Colon (tissue), 2 donors: ENCODE data around the gene PDE8B.
"Not testable (repeated sequence)": the region's sequence is repeated elsewhere in the genome, so short reads cannot be mapped to it uniquely, and the experiment has no call there.

Experiments used
- FAIRE-seq: peaks from 2 replicates; lab custom pipeline; 2012; peaks lifted over from hg19 to GRCh38; lab: Jason Lieb, UNC
- donor health status: control.
- donor health status: control.

Gene PDE8B

DNA sequence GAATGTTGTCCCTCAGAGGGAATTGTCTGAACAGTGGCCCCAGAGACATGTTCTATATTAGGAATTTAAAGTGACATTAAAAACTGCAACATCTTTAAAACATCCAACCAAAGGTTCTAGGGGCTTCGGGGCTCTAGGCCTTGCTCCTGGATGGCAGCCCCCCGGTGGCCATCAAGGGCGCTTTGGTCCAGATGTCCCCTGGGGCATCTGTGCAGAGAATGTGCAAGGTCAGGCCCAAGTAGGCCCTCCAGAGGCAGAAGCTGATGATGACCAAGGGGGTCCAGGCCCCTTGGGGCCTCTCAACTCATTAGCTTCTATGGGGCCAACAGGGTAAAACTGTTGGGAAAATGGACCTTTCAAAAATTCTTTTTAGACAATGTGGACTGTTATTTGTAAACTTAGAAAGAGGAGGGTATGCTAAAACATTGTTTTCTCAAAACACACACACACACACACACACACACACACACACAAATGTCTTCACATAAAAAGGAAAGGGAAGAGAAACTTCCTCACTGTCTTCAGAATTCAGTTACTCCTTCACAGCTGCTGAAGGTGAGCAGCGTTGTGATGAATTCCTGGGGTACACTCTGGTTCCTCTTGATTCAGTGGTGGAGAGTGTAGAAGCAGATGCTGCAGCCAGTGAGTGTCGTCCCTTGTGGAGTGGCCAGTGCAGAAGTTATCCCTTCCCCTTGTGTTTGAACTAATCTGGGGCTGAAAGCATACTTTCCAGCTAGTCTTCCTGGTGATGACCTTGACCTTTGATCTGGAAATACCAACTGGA is 156.4 kb downstream of the PDE8B start:
- no peak for FAIRE-seq

DNA sequence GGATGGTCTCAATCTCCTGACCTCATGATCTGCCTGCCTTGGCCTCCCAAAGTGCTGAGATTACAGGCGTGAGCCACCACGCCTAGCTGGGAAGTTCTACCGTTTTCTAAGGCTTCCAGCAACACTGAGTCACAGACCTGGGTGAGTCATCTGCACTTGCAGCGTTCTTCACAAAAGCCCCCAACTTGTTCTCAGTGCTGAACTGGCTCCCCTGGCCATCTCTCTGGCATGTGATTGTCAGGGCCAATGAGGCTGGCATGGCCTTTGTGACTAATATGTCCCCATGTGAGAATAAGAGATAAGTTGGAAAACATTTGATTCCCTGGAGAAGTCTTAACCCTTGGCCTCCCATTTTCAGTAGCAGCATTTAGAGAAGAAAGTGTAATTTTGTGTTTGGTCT is 157.3 kb downstream of the PDE8B start:
- no peak for FAIRE-seq

DNA sequence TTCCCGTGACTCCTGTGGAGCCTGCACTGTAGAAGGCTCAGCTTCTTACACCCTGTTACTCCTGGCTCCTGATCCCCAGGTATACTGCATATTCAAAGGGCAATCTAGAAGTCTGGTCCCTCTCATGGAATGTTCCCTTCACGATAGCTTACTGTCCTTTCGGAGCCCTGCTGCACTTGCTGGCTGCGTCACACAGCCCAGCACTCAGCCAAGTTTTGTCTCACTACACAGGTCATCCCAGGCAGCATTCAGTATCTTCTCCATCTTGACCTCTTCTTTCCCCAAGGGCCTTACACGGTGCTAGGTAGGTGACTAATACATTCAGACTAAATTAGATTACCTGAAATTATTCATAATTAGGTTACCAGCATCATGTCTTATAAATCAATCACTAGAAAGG is 157.9 kb downstream of the PDE8B start:
- no peak for FAIRE-seq

DNA sequence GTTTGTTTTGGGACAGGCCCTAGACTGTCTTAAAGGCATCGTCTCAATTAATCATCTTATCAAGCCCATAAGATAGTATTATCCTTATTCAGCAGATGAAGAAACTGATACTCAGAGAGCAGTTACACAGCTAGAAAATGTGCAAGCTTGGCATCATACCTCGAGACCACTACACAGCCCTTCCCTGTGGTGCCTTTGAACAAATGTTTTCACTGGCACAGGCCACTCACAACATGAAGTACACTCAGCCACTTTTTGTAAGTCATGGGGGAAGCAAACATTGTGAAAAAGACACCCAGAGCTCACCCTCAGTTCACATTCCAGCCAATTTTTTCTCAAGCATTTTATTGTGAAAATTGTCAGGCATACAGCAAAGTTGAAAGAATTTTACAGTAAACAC is 159.1 kb downstream of the PDE8B start:
- no peak for FAIRE-seq

DNA sequence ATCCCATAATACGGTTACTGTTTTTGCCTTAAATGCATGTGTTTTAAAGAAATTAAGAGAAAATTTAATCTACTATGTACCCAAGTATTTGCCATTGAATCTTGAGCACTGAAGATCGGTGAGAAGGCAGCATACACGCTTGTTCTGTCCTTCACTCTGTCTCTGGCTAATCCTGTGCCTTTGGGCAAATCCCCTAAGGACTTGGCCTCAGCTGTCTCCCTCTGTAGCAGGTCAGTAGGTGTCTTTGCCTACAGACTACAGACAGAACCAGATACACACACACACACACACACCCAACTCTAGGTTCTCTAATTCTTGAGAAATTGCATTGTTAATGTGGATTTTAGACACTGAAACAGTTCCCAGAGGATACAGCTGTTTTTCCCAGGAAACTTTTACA is 164.2 kb downstream of the PDE8B start:
- no peak for FAIRE-seq

DNA sequence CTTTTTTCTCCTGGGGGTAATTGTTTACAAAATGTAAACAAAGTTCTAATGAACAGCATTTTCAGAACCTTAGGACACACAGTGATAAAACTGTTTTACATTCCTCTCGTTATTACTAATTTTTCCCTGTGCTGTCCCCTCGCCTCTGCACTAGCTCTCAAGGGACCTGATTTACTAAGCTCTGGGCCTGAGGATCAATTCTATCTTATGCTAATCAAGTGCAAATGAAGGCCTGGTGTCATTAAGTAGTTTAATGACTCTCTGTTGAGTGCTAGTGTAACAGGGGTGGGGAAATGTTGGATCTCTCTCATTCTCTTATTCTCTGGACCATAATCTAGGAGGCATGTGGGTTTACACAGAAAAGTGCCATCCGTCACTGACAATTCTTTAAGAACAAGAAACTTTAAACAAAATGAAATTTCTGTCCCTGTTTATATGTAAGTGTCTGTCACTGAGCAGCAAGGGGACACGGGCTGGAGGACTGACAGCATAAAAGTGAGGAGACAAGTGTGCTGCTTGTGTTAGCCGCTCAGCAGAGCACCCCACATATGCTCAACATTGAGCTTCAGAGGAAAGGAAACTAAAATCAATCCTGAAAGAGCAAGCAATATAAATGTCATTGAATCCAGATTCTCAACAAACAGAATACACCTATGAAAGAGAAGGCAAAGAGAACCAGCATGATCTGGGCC is 166.3 kb downstream of the PDE8B start:
- no peak for FAIRE-seq

DNA sequence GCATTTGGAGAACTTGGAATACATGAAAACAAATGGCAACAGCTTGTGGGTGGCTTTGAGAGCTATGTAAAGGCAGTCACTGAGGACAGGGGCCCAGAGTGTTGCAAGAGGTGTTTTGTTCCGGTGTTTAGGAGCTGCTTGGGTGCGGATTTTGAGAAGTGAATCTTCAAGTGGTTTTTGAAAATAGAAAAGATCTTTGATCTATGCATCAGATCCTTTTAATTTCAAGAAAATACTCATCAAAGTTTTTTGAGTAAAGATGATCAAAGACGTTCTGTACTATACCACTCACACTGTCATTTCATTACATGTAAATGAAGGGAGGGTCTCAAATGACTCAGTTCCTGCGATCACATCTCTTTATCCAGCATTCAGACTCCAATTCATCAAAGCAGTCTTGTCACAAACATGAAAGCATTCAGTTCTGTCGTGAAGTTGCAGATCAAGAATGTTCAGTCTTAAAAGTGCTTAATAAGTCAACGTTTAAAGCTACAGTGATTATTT is 169.1 kb downstream of the PDE8B start:
- FAIRE-seq = no peak

DNA sequence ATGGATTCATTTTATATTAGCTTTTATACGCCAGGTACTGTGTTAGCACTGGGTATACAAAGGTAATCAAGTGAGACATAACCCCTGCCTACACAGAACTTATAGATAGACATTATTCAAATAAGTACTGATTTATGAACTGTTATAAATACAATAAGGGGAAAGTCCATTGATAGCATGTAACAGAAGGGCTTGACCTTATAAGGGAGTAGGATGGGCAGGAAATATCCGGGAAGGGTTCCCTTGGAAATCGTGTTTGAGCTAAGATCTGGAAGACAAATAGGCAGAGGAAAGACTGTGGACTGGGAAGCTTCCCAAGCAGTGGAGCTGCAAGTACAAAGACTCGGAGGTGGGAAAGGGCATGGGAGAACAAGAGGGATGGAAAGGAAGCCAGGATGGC is 170.2 kb downstream of the PDE8B start:
- FAIRE-seq = no peak

DNA sequence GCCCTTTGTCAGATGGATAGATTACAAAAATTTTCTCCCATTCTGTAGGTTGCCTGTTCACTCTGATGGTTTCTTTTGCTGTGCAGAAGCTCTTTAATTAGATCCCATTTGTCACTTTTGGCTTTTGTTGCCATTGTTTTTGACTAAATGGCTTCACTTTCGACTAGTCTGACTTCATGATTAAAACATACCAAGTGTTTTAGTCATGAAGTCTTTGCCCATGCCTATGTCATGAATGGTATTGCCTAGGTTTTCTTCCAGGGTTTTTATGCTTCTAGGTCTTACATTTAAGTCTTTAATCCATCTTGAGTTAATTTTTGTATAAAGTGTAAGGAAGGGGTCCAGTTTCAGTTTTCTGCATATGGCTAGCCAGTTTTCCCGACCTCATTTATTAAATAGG is 172.9 kb downstream of the PDE8B start:
- FAIRE-seq = not testable (repeated sequence)

DNA sequence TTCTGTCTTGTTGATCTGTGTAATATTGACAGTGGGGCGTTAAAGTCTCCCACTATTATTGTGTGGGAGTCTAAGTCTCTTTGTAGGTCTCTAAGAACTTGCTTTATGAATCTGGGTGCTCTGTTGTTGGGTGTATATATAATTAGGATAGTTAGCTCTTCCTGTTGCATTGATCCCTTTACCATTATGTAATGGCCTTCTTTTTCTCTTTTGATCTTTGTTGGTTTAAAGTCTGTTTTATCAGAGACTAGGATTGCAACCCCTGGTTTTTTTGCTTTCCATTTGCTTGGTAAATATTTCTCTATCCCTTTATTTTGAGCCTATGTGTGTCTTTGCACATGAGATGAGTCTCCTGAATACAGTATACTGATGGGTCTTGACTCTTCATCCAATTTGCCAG is 175.9 kb downstream of the PDE8B start:
- FAIRE-seq = not testable (repeated sequence)

DNA sequence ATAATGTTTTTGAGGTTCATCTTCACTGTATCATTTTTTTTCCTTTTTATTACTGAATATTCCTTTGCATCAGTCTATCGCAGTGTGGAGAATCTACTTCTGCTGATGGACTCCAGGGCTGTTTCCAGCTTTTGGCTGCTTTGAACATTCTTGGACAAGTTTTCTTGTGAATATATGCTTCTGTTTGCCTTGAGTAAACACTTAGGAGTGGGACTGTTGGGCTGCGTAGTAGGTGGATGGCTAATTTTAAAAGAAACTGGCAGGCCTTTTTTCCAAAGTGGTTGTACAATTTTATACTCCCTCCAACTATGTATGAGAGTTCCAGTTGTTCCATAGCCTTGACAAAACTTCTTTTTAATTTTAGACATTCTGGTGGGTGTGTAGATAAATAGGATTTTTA is 179.3 kb downstream of the PDE8B start:
- no peak for FAIRE-seq

DNA sequence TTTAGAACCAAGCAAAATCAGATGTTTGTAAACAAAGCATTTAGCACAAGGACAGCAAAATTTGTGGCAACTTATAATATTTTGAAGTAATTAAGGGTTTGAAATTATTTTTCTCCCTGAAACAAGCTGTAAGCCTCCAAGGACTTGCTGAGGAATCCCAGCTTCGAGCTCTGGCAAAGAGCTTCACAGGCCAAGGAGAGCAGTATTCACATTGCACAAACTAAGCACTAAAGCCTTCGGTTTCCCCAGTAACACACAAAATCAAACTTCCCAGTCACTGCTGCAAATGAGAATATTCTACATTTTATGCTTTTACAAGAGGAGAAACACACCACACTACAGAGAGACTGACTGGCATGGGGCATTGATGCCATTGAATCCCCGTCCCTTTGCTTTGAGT is 179.7 kb downstream of the PDE8B start:
- FAIRE-seq = no peak

DNA sequence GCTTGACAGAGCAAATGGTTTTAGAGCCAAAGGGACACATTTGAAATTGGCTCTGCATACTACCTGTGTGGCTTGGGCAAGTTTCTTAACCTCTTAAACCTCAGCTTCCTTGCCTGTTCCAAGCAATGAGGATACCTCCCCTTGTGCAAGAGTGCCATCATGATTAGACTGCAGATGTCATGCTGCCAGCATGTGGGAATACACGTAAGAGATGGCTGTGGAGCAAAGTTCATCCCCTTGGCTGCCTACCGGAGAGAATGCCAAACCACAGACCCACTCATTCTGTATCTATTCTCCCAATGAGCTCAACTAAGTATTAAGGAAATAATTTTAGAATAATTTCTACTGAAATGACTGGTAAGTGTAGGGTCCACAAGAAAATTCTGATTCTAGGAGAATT is 180.3 kb downstream of the PDE8B start:
- no peak for FAIRE-seq

DNA sequence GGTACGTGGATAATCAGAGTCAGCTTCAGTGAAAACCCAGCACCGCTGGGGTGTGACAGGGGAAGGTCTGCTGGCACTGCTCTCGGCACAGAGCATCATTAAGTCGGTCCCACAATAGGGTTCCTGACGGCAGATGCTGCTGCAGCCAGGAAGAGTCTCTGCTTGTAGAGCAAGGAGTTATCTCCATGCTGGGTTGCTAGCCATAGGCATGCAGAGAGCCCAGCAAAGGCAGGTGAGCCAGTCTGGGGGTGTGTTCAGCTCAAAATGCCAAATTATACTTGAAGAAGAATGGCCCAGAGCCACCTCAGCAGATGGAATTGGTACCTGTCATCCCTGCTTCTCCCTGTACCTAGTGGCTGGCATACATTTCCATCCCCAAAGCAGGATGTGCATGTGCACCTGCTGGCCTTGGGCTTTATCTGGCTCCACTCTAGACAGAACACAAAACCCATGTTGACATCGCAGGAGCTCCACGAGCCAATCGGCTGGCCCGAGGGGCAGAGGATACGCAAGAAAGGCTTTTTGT is 180.8 kb downstream of the PDE8B start:
- no peak for FAIRE-seq

DNA sequence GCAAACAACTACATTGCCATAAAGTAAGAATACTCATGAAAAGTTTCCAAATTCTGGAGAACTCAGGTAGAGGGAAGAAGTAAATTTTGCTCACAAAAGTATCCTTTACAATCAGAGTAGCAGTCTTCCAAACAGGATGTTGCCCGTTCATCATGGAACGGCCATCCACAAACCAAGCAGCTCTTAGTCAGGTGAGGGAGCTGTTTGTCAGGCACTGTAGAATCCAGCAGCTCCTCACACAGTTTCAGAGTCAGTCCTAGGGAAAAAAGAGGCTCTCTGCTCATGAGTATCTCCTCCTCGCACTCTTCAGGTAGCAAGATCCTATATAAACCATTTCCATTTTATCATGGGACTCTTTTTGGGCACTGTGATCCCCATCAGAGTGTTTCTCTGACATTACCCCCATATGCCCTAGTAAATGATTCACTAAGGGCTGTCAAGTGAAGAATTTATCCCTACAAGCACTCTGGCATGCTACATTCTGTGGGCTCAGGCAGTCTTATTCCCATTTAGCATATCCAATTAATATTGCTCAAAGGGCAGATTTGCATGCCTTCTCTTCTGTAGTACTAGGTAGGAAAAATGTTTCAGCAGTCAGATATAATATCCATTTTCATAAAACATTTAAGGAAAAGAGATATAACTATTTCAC is 183.7 kb downstream of the PDE8B start:
- no peak for FAIRE-seq

DNA sequence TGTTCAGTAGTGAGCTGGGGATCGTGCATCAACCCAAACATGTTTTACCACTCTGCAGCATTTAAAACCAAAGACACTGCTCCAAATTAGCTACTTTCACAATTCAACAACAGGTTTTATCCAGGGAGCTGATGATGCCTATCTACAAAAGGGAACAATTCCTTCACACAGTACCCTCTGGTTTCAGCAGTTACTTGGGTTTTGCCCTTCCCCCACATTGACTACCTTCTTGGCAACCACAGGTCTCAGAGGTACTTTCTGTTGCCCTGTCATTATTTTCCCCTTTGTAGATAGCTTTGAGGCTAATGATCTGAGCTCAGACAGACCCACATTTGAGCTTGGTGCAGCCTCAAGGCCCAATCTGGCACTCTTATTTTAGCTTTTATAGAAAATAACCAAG is 185.5 kb downstream of the PDE8B start:
- no peak for FAIRE-seq

DNA sequence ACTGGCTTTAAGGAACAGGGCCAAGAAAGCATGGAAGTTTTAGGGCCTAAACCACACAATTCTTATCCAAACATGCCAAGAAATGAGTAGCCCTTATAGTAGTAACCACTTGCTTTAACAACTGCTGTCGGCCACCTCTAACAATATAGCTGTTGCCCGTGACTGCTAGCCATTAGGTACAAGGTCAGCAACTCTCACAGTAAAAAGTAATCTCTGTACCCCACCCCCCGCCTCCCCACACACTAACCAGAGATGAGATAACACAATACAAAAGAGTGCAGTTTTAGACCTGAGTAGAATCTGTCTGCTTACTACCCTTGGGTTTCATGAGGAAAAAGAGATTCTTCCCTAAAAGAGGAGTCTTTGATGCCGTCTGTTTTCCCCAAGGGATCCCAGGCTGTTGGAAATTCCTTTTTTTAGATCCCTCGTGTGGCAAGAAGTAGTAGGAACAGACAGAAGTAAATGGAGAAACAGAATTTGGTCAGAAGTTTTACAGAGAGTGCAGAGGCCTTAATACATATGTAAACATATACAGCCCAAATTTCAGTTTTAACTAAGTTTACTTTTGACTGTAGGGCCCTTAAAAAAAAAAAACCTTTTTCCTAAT is 187.3 kb downstream of the PDE8B start:
- FAIRE-seq = no peak

DNA sequence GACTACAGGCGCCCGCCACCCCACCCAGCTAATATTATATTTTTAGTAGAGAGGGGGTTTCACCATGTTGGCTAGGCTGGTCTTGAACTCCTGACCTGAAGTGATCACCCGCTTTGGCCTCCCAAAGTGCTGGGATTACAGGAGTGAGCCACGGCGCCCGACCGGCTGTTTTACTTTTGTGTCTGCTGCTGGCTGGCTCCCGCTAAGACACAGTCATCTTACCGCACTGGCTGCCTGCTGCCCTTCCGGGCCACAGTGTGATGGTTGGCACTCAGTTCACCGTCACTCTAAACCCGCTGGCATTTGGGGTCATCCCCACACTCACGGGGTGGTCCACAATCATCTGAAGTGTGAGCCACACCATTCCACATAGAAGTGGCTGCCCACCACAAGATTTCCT is 188.0 kb downstream of the PDE8B start:
- FAIRE-seq = no peak

DNA sequence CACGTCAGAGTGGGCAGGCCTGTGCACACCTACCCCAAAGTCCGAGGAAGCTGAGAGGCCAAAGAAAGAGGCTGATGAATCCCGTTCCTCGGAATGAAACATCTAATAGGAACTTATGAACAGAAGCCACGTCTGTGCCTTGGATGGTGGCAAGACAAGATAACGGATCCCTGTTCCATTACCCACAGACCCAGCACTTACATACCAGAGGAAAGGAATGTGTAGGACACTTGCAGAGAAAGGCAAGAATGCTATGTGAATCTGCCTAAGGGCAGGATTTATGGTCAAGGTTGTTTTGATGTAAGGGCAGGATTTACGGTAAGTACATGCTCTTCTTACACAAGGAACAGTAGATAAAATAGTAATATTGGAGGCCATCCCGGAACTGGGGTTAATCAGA is 188.4 kb downstream of the PDE8B start:
- no peak for FAIRE-seq

DNA sequence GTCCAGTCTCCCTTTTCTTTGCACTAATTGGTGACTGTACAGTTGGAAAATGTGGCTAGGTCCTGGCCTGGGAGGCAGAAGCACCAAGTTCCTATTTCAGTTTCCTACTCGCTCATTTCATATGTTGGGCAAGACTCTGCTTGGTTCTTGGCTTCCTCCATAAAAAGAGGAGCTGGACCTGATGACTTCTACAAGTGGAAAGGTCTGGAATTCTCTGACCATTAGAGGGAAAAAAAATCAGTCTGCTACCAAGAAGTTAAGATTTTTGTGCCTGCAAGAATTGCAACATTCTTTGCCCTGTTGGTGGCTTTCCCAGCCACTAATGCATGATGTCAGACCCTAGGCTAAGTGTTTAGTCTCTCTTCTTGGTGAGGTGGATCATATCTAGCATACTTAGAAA is 190.2 kb downstream of the PDE8B start:
- no peak for FAIRE-seq

DNA sequence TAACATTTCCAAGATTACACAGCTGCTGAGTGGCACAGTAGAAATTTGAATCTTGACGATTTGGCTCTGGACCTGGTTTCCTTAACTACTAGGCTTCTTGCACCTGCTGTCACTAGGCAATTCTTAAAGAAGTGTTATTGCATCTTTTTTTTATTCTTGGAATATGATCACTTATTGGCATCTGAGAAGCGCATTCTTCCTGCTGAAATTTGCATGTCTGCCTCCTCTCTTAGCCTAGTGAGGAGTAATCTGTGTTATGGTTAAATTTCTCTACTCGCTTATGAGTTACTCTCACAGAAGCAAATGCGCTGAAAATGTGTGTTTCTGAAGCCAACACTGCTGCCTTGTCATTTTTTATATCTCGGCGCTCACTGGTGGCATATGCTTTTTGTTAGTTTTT is 192.3 kb downstream of the PDE8B start:
- no peak for FAIRE-seq

DNA sequence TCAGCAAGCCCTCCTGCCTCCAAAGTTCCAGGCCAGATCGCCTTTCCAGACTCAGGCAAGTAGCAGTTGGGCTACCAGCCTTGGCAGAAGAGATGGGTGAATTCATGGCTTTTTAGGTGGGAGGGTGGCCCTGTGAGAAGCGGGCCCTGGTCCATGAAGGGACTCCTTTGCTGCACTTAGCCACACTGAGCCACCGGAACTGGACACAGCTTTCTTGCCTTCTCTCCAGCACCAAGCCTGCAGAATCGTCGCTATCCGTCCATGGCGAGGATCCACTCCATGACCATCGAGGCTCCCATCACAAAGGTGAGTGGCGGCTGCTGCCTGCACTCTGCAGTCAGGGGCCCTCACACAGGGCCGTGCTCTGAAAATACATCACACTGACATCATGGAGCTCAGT is 196.7 kb downstream of the PDE8B start:
- FAIRE-seq = no peak
